ENCODE results near the gene C10orf71.

C10orf71 gene

DNA sequence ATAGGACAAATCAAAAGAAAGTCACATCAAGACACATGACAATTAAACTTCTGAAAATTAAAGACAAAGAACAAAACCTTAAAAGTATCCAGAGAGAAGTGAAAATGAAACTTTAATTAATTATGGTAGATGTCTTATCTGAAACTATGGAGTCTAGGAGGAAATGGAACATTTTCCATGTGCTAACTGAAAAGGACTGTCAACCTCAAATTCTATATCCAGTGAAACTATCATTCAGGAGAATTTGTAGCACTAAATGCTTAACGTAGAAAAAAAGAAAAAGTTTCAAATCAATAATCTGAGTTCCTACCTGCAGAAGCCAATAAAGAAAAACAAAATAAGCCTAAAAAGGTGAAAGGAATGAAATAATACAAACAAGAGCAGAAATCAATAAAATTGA is 33.1 kb upstream of the C10orf71 start:
- no peaks in the 10 kb centered on the region for H3K27me3 ChIP-seq (ENCODE audit: insufficient read depth, low read length, poor library complexity)
- H3K4me1 ChIP-seq (ENCODE audit: insufficient read depth, low read length), result no peaks in the 10 kb centered on the region
- no peak overlapping the region for H3K4me2 ChIP-seq (ENCODE audit: insufficient read depth, low read length)
- no peak overlapping the region for H3K9ac ChIP-seq (ENCODE audit: low read depth, low read length)
- no peaks in the 10 kb centered on the region for H3K9me3 ChIP-seq (ENCODE audit: insufficient read depth, low read length, severe bottlenecking)
- no peaks in the 10 kb centered on the region for H4K20me1 ChIP-seq (ENCODE audit: insufficient read depth, low read length)
- no peak overlapping the region for H3K4me3 ChIP-seq (ENCODE audit: low read depth in 1 of 2, low read length in 2 of 2)
- no peaks in the 10 kb centered on the region for H3K79me2 ChIP-seq (ENCODE audit: insufficient read depth, low read length)
- no peak overlapping the region for H3K27ac ChIP-seq (ENCODE audit: low read length)
- ATAC-seq (ENCODE audit: insufficient read depth, low read depth) (no peak), DNase-seq (no peak)
- no peaks in the 10 kb centered on the region for H3K36me3 ChIP-seq (ENCODE audit: insufficient read depth, low read length)
- TF ChIP-seq EZH2 (IDR thresholded peaks at IDR 0.05; ENCODE audit: borderline replicate concordance, low read depth, low read length, severe bottlenecking), result no peak
- TF ChIP-seq, protein P1, sequence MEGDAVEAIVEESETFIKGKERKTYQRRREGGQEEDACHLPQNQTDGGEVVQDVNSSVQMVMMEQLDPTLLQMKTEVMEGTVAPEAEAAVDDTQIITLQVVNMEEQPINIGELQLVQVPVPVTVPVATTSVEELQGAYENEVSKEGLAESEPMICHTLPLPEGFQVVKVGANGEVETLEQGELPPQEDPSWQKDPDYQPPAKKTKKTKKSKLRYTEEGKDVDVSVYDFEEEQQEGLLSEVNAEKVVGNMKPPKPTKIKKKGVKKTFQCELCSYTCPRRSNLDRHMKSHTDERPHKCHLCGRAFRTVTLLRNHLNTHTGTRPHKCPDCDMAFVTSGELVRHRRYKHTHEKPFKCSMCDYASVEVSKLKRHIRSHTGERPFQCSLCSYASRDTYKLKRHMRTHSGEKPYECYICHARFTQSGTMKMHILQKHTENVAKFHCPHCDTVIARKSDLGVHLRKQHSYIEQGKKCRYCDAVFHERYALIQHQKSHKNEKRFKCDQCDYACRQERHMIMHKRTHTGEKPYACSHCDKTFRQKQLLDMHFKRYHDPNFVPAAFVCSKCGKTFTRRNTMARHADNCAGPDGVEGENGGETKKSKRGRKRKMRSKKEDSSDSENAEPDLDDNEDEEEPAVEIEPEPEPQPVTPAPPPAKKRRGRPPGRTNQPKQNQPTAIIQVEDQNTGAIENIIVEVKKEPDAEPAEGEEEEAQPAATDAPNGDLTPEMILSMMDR (IDR thresholded peaks at IDR 0.05; ENCODE audit: borderline replicate concordance, extremely low read depth, low read length, poor library complexity, severe bottlenecking), result no peak
- no peak overlapping the region for H2AFZ ChIP-seq (ENCODE audit: low read depth, low read length)

DNA sequence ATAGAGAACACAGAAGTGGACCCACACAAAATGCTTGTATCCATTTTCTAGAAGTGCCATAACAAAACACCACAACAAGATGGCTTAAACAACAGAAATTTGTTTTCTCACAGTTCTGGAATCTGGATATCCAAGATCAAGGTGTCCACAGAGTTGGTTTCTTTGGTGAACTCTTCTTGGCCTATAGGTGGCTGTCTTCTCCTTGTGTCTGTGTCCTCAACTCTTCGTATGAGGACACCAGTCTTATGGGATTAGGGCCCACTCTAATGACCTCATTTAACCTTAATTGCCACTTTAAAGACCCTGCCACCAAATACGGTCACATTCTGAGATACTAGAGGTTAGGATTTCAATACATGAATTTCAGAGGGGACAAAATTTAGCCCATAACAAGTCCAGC is 30.8 kb upstream of the C10orf71 start:
- Histone ChIP-seq H3K36me3 (ENCODE audit: insufficient read depth, low read length) (no peaks in the 10 kb centered on the region), H3K9ac (ENCODE audit: low read depth, low read length) (no peak overlapping the region), H3K27me3 (ENCODE audit: insufficient read depth, low read length, poor library complexity) (no peaks in the 10 kb centered on the region), H3K4me2 (ENCODE audit: insufficient read depth, low read length) (no peak overlapping the region), H3K27ac (ENCODE audit: low read length) (no peak overlapping the region), H2AFZ (ENCODE audit: low read depth, low read length) (no peak overlapping the region), H3K79me2 (ENCODE audit: insufficient read depth, low read length) (no peaks in the 10 kb centered on the region), H3K9me3 (ENCODE audit: insufficient read depth, low read length, severe bottlenecking) (no peaks in the 10 kb centered on the region), H3K4me1 (ENCODE audit: insufficient read depth, low read length) (no peaks in the 10 kb centered on the region), H3K4me3 (ENCODE audit: low read depth in 1 of 2, low read length in 2 of 2) (no peak overlapping the region), H4K20me1 (ENCODE audit: insufficient read depth, low read length) (no peaks in the 10 kb centered on the region)
- ATAC-seq (ENCODE audit: insufficient read depth, low read depth) (no peak), DNase-seq (no peak)
- TF ChIP-seq, protein P1 (IDR thresholded peaks at IDR 0.05; ENCODE audit: borderline replicate concordance, extremely low read depth, low read length, poor library complexity, severe bottlenecking), result no peak
- TF ChIP-seq EZH2 (IDR thresholded peaks at IDR 0.05; ENCODE audit: borderline replicate concordance, low read depth, low read length, severe bottlenecking), result no peak

DNA sequence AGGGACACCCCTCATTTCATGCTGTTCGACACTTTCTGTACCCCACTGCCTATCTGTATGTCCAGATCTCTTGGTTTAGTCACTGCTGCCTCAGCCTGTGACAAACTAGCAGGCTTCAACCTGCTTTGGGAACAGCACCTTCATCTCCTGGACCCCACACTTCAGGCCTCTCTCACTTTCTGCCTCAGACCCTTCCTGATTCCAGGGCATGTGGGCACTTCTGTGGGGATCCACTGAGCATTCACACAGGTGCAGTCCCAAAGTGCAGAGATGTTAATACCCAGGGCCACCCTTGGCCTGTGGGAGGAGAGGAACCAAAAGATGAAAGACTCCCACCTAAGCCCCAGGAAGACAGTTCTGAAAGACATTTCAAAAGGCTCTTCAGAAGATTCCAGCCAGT is 29.4 kb upstream of the C10orf71 start:
- no peak for ATAC-seq (ENCODE audit: insufficient read depth, low read depth)

More for the DNA sequence above, 29.4 kb upstream of the C10orf71 start:
- no peaks in the 10 kb centered on the region for H3K9me3 ChIP-seq (ENCODE audit: insufficient read depth, low read length, severe bottlenecking)
- H3K36me3 ChIP-seq (ENCODE audit: insufficient read depth, low read length), result no peaks in the 10 kb centered on the region
- TF ChIP-seq EZH2 (IDR thresholded peaks at IDR 0.05; ENCODE audit: borderline replicate concordance, low read depth, low read length, severe bottlenecking), result no peak
- TF ChIP-seq, protein P1 (IDR thresholded peaks at IDR 0.05; ENCODE audit: borderline replicate concordance, extremely low read depth, low read length, poor library complexity, severe bottlenecking), result no peak
- H3K27ac ChIP-seq (ENCODE audit: low read length), result no peak overlapping the region
- no peak for DNase-seq
- no peak overlapping the region for H2AFZ ChIP-seq (ENCODE audit: low read depth, low read length)
- H3K4me1 ChIP-seq (ENCODE audit: insufficient read depth, low read length), result no peaks in the 10 kb centered on the region
- H3K79me2 ChIP-seq (ENCODE audit: insufficient read depth, low read length), result no peaks in the 10 kb centered on the region
- no peaks in the 10 kb centered on the region for H4K20me1 ChIP-seq (ENCODE audit: insufficient read depth, low read length)
- no peak overlapping the region for H3K4me3 ChIP-seq (ENCODE audit: low read depth in 1 of 2, low read length in 2 of 2)
- H3K4me2 ChIP-seq (ENCODE audit: insufficient read depth, low read length), result no peak overlapping the region
- H3K9ac ChIP-seq (ENCODE audit: low read depth, low read length), result no peak overlapping the region
- no peaks in the 10 kb centered on the region for H3K27me3 ChIP-seq (ENCODE audit: insufficient read depth, low read length, poor library complexity)
